GM12878 (cell line): ENCODE measurements around the gene IPO5. TPM values are rescaled to one million over a fixed set of nuclear protein-coding genes. Genes with fewer than 3 reads are reported as not detected.

ENCODE experiments used
- ATAC-seq: fragments of 200-7000 bp; cut with Tn5 transposase; 3 replicates; pipeline ENCODE4 v1.9.1; 2020; ENCODE audit warnings: mild to moderate bottlenecking, moderate library complexity
- BruUV-seq: library from RNA; stranded (reverse); fragments of 400-500 nt; replicated peaks from 2 replicates; lab custom pipeline; 2021; lab: Mats Ljungman, UMichigan
- CTCF ChIA-PET: fragments of 300-600 bp; sonication (Branson Sonifier 250); formaldehyde crosslinking; extraction: SDS; loops from one replicate; lab custom pipeline; 2021; ENCODE audit warnings: inconsistent platforms; lab: Yijun Ruan, JAX
- POLR2A ChIA-PET: fragments of 350-600 bp; formaldehyde crosslinking; extraction: SDS; loops from one replicate; lab custom pipeline; 2021; ENCODE audit warnings: inconsistent platforms; lab: Charles Lee
- RAD21 ChIA-PET: fragments of 300-600 bp; sonication (Branson Sonifier 250); formaldehyde crosslinking; loops from one replicate; lab custom pipeline; 2023; ENCODE audit warnings: antibody characterized with exemption; ENCODE audit not compliant: unreplicated experiment; lab: Charles Lee
- SMC1A ChIA-PET: fragments of 300-600 bp; sonication (Branson Sonifier 250); formaldehyde crosslinking; loops from one replicate; lab custom pipeline; 2023; ENCODE audit not compliant: unreplicated experiment, uncharacterized antibody; lab: Charles Lee
- DNase-seq: peaks from one replicate; pipeline ENCODE4 v3.0.0-alpha.2; 2011; ENCODE audit warnings: low read depth, low spot score
- FAIRE-seq: peaks from 3 replicates; lab custom pipeline; 2011; peaks lifted over from hg19 to GRCh38; lab: Jason Lieb, UNC
- H2AFZ ChIP-seq: 2 replicates; pipeline ENCODE4 v1.6.0; 2011; ENCODE audit warnings: low read depth, low read length, control low read depth; ENCODE audit not compliant: control insufficient read depth
- H3K27ac ChIP-seq: 2 replicates; pipeline ENCODE4 v1.5.1; 2011; ENCODE audit warnings: control low read depth; ENCODE audit not compliant: control insufficient read depth, insufficient read depth
- H3K27me3 ChIP-seq, 2 experiments: replicated peaks in 1 of 2; 2 replicates each; pipeline versions ENCODE4 v1.6.0 to v1.6.1; 2011; ENCODE audit warnings: low read length in 1 of 2; ENCODE audit not compliant: control insufficient read depth in 2 of 2, insufficient read depth in 2 of 2
- H3K36me3 ChIP-seq, 2 experiments: 2 replicates each; pipeline ENCODE4 v1.5.1; 2011; ENCODE audit warnings: low read length in 1 of 2; ENCODE audit not compliant: control insufficient read depth in 2 of 2, insufficient read depth in 2 of 2
- H3K4me1 ChIP-seq: 2 replicates; pipeline ENCODE4 v1.6.1; 2011; ENCODE audit warnings: mild to moderate bottlenecking, low read length, moderate library complexity, mixed read lengths; ENCODE audit not compliant: control insufficient read depth, insufficient read depth
- H3K4me2 ChIP-seq: 2 replicates; pipeline ENCODE4 v1.6.0; 2011; ENCODE audit warnings: control low read depth; ENCODE audit not compliant: control insufficient read depth, insufficient read depth
- H3K4me3 ChIP-seq: fragments of 200-600 bp; sonication (generic); 2 replicates; pipeline ENCODE4 v1.5.1; 2016
- H3K79me2 ChIP-seq: 2 replicates; pipeline ENCODE4 v1.6.0; 2011; ENCODE audit warnings: low read length; ENCODE audit not compliant: control insufficient read depth, insufficient read depth
- H3K9ac ChIP-seq: 2 replicates; pipeline ENCODE4 v1.8.0; 2011; ENCODE audit warnings: low read length, control low read depth, mixed read lengths; ENCODE audit not compliant: control insufficient read depth, insufficient read depth
- H3K9me3 ChIP-seq: replicated peaks from 3 replicates; pipeline ENCODE4 v1.5.1; 2011; ENCODE audit warnings: mild to moderate bottlenecking, low read length; ENCODE audit not compliant: control insufficient read depth, insufficient read depth
- H4K20me1 ChIP-seq: 2 replicates; pipeline ENCODE4 v1.6.0; 2011; ENCODE audit not compliant: control insufficient read depth, insufficient read depth
- ASH2L ChIP-seq: fragments of 300-600, 200-600 bp; sonication (generic); IDR thresholded peaks from 2 replicates; pipeline ENCODE4 v1.6.1; 2017; ENCODE audit warnings: low read depth, mild to moderate bottlenecking, borderline replicate concordance
- BACH1 ChIP-seq: fragments of 450-650 bp; IDR thresholded peaks from 2 replicates; pipeline ENCODE4 v1.6.1; 2017; ENCODE audit warnings: mild to moderate bottlenecking, borderline replicate concordance
- EED ChIP-seq: sonication (generic); IDR thresholded peaks from 2 replicates; pipeline ENCODE4 v1.6.1; 2016; ENCODE audit warnings: antibody characterized with exemption, low read depth
- MLLT1 ChIP-seq: fragments of 450-650 bp; IDR thresholded peaks from 2 replicates; pipeline ENCODE4 v1.6.1; 2016; ENCODE audit warnings: mild to moderate bottlenecking
- SMAD1 ChIP-seq: fragments of 450-650 bp; IDR thresholded peaks from 2 replicates; pipeline ENCODE4 v1.6.1; 2018; ENCODE audit warnings: mild to moderate bottlenecking, low read depth; ENCODE audit not compliant: partially characterized antibody
- WGBS: methylation state at CpG from one replicate; pipeline ENCODE4 v1.1.6; 2016; ENCODE audit warnings: low lambda C conversion rate; ENCODE audit not compliant: insufficient replicate concordance, insufficient coverage; ENCODE audit errors: missing lambda C conversion rate; 5-methylcytosine and 5-hydroxymethylcytosine counted together
- in situ Hi-C: fragments of 300-500 bp; cut with MboI; formaldehyde crosslinking; loops from 9 replicates; pipeline ENCODE4 v1.14.3; 2018; ENCODE audit warnings: mixed read lengths
- intact Hi-C: fragments of 100-400 bp; cut with micrococcal nuclease; formaldehyde crosslinking; loops from one replicate; pipeline ENCODE4 v1.14.2; 2022; ENCODE audit not compliant: unreplicated experiment
- polyA plus RNA-seq, 11 experiments: library from polyadenylated mRNA; depleted of rRNA in 4 of 11; unstranded in 6 of 11; stranded (reverse) in 5 of 11; fragments of >200 nt; fragmentation: Nextera tagmentation in 4 of 11; fragmentation: Illumina TruSeq in 1 of 11; extraction: Ambion mirVana in 4 of 11; extraction: Trizol in 1 of 11; gene quantifications; 1 replicate in 1 of 11; 2 replicates in 10 of 11; pipeline versions ENCODE4 v1.2.1 to v1.2.3, GENCODE V29; 2011 to 2016; ENCODE audit warnings: inconsistent platforms in 2 of 11, missing spikeins in 2 of 11, low read depth in 1 of 11
- total RNA-seq, 4 experiments: library from RNA; depleted of rRNA in 3 of 4; stranded (reverse); fragments of >200 nt in 3 of 4; fragmentation: Illumina TruSeq in 1 of 4; extraction: Trizol in 1 of 4; gene quantifications; 2 replicates each; pipeline versions ENCODE4 v1.2.1 to v1.2.3, GENCODE V29; 2013 to 2021

Gene IPO5
- total and polyA plus RNA-seq, 10 of the 15 experiments (the other 5 are each of a cell fraction or from before 2014, with no cell fraction given) = 45.7 to 196 (median 134) TPM

- H3K4me2 ChIP-seq = peak overlapping the region; percentile 36
- peaks cover 6% of the 10 kb centered on the region; the same call in 1 of the 2 replicates for H3K4me1 ChIP-seq
- DNase-seq = no peak
- H3K4me3 ChIP-seq = peak overlapping the region; percentile 86
- WGBS = 60% methylated on average over 7 of the region's 7 CpGs
- no TSS peak for BruUV-seq
- ChIA-PET CTCF (no interaction called here), POLR2A (interaction anchor here (1.6 kb wide), 1 partner anchor 9 kb away, joined by 5 read pairs; no protein-coding TSS in a partner anchor), RAD21 (interaction anchor here (2.4 kb wide), 1 partner anchor 9 kb away, joined by 10 read pairs; no protein-coding TSS in a partner anchor), SMC1A (interaction anchor here (0.8 to 1.0 kb wide), 2 partner anchors 9 to 11 kb away, joined by 3 read pairs; no protein-coding TSS in a partner anchor)
- no peak for ATAC-seq
- TF ChIP-seq MLLT1 = peak; percentile 62; the same call in 1 of the 2 replicates
- TF ChIP-seq EED = no peak
- peaks cover 55% of the 10 kb centered on the region for H3K79me2 ChIP-seq
- H3K9ac ChIP-seq = peak overlapping the region; percentile 82
- in situ Hi-C loops = no loop called here
- no peaks in the 10 kb centered on the region for H3K9me3 ChIP-seq
- peak overlapping the region; percentile 82; the same call in 1 of the 2 replicates for H3K27ac ChIP-seq
- intact Hi-C loops = loop anchor here (10.0 kb wide), 2 partner anchors 123 to 543 kb away; partner anchors contain the start of gene RAP2A
- H3K27me3 ChIP-seq = no peaks in the 10 kb centered on the region
- no peaks in the 10 kb centered on the region; a peak in 2 of 4 replicates for H3K36me3 ChIP-seq
- no peak overlapping the region for H2AFZ ChIP-seq
- FAIRE-seq = no peak
- no peaks in the 10 kb centered on the region for H4K20me1 ChIP-seq
Observed at GRCh38 chr13:97977982-97978381, 24.5 kb downstream of the IPO5 start.

- no peak overlapping the region; the same call in 1 of the 2 replicates for H3K9ac ChIP-seq
- in situ Hi-C loops (no loop called here), intact Hi-C loops (loop anchor here (10.0 kb wide), 2 partner anchors 124 to 544 kb away; partner anchors contain the start of gene RAP2A)
- H3K27ac ChIP-seq = no peak overlapping the region
- no peak for ATAC-seq
- TF ChIP-seq SMAD1 (no peak), ASH2L (no peak), BACH1 (no peak)
- ChIA-PET SMC1A (interaction anchor here (0.7 to 1.0 kb wide), 3 partner anchors 8 to 444 kb away, joined by 3 read pairs; no protein-coding TSS in a partner anchor), CTCF (interaction anchor here (0.6 to 0.8 kb wide), 2 partner anchors 123 to 1944 kb away, joined by 3 to 4 read pairs; no protein-coding TSS in a partner anchor), POLR2A (interaction anchor here (1.6 kb wide), 1 partner anchor 8 kb away, joined by 5 read pairs; no protein-coding TSS in a partner anchor), RAD21 (interaction anchor here (2.4 kb wide), 1 partner anchor 8 kb away, joined by 10 read pairs; no protein-coding TSS in a partner anchor)
- no peaks in the 10 kb centered on the region for H3K9me3 ChIP-seq
- no peaks in the 10 kb centered on the region; a peak in 2 of 4 replicates for H3K36me3 ChIP-seq
- no peak for DNase-seq
- no peak for FAIRE-seq
- no peaks in the 10 kb centered on the region for H4K20me1 ChIP-seq
- peaks cover 6% of the 10 kb centered on the region; the same call in 1 of the 2 replicates for H3K4me1 ChIP-seq
- H2AFZ ChIP-seq = no peak overlapping the region
- peaks cover 59% of the 10 kb centered on the region for H3K79me2 ChIP-seq
- no TSS peak for BruUV-seq
- H3K4me3 ChIP-seq = peak overlapping the region; percentile 86
- peak overlapping the region; percentile 36 for H3K4me2 ChIP-seq
- H3K27me3 ChIP-seq = no peaks in the 10 kb centered on the region
Observed at GRCh38 chr13:97978651-97979050, 25.2 kb downstream of the IPO5 start.
